NCI-H774 (cell line): ENCODE results near the gene GDPD5.

Experiments used
- DNase-seq: peaks from one replicate; lab custom pipeline; 2025; lab: John Stamatoyannopoulos, UW

Gene GDPD5

GRCh38 chr11:75471176-75471973, 54.4 kb downstream of the GDPD5 start:
- no peak for DNase-seq

DNA sequence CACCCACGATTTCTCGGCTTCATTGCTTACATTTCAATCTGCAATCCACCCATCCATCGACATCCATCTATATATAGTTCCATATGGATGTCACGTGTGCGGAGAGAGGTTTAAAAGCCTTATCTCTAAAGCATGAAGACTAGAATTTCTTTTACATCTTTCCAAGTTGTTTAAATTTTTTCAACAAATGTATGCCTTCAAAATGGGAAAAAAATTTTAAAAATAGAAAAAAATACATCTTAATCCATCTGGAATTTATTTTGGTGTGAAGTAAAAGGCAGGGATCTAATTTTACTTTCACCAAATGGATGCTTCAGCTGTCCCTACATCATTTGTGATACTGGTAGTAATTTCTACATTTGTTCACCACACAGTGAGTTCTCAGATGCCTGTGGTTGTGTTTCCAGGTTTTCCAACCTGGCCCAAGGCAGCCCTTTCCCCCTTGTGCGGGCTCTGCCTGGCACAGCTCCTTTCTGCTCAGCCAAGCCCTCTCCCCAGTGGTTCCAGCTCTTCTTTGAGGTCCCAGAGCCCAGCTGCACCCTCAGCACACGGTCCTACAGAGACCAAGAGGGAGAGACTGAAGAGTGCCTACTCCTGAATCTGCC, 55.2 kb downstream of the GDPD5 start:
- no peak for DNase-seq

DNA sequence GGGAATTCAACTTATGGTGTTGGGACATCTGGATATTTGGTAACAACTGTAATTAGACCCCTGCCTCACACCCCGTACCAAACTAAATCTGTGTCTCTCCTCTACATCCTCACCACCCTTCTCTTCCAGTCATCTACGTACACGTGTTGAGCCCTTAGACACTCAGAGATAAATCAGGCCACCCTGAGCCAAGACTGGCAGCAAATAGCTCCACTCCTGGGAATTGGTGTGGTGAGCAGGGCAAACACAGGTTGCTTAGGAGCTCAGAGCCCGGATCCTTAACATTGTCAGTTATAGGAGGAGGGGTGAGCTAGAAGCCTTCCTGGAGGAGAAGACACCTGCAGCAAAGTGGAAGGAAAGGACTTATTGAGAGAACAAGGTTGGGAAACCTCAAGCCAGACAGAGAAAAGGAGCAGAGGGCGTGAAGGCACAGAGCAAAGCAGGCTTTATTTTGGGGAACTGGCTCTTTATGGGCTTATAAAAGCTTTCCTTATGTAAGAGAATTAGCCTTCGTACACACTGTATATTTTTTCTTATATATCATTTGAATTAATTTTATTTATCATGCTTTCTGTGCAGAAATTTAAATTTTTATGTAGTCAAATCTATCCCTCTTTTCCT, 55.8 kb downstream of the GDPD5 start:
- no peak for DNase-seq

- no peak for DNase-seq
These were observed 57.0 kb downstream of the GDPD5 start for GRCh38 chr11:75468534-75469340.

GRCh38 chr11:75467881-75468280, 57.9 kb downstream of the GDPD5 start:
- no peak for DNase-seq

GRCh38 chr11:75467311-75467710, 58.4 kb downstream of the GDPD5 start:
- DNase-seq: no peak

DNA sequence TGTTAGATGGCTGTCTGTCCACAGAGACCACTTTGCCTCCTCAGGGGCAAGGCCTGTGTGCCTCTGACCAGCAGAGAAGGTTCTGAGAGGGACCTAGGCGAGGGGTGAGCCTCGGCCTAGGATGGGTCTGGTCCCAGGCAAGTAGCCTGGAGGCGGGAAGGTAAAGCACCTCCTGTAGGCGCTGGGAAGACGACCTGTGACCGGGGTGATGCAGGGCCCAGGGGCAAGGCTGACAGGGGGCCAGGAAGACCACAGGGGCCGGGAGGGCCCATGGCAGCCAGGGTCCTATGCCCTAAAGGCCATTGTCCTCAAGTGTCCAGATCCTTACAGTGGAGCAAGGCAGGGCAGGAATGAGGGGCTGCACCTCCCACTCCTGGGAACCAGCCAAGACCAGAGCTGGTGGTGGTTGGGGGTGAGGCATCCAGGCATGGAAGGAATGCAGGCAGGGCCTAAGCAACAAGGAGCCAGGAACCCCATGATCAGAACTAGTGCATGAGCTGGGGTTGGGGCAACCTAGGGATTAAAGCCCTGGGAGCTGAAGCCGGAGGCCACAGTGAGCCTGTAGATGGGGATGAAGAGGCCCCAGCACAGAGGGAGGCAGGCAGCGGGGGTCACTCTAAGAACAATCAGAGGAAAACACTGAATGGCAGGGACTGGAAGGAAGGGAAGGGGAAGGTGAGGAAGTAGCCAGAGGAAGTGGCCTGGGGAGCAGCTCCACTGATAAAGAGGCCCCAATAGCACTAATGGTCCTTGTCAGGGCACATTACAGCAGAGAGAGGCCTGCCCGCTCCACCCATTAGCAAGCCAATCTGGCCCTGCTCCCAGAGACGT, 59.8 kb downstream of the GDPD5 start:
- no peak for DNase-seq

DNA sequence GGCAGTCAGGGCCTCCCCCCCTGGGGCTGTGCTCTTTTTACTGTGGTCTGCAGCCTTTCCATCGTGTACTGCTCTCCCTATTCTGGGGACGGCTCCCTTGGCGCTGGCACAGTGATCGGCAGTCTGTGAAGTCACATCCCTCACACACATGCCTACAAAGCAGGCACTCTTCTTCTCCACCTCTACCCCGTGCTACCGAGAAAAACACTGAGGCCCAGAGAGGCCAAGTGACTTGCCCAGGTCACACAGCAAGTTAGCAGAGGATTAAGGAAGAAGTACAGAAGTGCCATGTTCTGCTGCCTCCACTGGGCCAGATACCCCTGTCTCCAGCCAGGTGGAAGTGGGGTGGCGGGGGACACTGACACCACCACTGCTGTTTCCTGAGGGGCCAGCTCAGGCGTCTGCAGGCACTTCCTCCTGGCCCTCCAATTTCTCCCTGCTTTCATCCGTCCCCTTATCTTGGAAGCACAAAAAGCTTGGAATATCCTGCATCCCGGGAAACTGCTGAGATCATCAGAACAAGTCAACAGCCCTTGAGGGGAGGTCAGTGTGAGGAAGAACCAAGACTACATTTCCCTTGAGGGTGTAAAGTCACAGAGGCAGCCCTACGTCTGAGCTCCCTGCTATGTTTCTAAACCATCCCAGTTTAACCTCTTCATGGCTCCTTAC, 62.5 kb downstream of the GDPD5 start:
- DNase-seq: no peak

- DNase-seq: no peak
These were observed 63.6 kb downstream of the GDPD5 start for GRCh38 chr11:75462117-75462653.

GRCh38 chr11:75461151-75461550, 64.6 kb downstream of the GDPD5 start:
- no peak for DNase-seq

DNA sequence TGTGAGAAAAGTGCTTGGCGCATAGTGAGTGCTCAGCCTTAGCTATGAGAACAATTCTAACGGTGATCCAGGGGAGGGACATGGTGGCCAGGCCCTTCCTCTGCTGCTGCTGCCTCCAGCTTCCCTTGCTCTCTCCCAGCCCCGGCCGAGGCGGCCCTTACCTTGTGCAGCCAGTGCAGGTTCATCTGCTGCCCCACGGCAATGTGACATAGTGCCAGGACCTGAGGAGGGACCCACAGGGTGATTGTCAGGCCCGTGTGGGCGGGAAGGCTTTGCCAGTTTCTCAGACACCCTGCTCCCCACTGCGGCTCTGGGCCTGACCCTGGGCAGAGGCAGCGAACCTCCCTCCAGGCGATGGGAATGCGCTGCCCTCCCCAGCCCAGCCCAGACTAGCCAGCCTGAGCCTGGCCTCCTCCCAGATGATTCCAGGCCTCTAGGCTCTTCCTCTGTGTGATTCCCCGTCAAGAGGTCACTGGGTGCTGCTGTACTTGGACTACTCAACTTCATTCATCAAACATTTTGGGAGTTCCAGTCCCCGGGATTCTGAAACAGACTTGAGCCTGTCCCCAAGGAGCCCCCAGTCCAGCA, 69.1 kb downstream of the GDPD5 start:
- no peak for DNase-seq

- no peak for DNase-seq
These were observed 70.8 kb downstream of the GDPD5 start for GRCh38 chr11:75454987-75455386.

GRCh38 chr11:75453916-75454655, 71.7 kb downstream of the GDPD5 start:
- DNase-seq: no peak

- no peak for DNase-seq
These were observed 74.6 kb downstream of the GDPD5 start for GRCh38 chr11:75450826-75451821.

- DNase-seq: no peak
These were observed 75.5 kb downstream of the GDPD5 start for GRCh38 chr11:75450236-75450635.

DNA sequence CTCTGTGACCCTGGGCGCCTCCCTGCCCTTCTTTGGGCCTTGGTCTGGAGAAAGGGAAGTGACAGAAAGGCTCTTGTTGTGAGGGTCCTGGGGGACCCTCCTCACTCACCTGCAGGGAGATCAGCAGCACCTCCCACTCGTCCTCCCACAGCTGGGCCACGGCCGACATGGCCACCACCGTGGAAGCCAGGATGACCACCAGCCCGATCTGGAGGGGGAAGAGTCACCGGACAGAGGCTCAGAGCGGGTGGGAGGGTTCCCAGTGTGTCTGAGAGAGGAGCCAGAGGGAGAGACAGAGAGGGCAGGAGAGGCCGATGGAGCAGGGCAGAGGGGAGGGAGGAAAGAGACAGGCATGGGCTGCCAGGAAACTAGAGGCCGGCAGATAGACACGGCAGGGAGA, 76.0 kb downstream of the GDPD5 start:
- no peak for DNase-seq

DNA sequence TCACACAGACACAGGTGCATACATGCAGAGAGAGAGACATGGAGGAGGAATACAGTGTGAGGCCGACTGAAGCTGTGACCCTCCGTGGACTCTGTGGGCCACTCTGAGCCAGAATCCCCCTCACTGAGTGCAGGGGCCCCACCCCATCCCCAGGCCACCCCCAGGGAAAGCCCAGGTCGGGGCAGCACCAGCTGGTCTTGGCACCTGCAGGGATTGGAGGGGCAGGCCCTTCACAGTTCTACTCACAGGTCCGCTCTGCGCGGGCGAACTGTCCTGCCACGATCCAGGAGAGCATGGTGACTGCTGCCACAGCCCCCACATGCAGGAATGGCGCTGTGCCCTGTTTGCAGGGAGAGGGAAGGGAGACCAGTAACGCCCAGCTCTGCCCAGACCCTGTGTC, 76.5 kb downstream of the GDPD5 start:
- DNase-seq: no peak

DNA sequence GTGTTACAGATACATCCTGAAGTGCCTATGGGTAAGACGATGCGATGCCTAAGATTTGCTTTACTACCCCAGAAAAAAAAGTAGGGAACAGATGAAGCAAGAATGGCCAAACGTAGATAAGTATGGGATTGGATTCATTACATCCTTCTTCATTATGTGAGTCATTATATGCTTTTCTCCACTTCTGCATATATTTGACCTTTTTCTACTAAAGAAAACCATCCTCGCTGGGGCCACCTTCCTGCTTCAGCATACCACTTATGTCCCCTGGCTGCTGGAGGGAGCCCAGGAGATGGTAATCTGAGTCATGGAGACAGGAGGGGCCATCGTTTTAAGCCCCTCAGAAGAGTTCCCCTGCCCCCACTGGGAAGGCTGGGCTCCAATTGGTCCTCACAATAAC, 78.3 kb downstream of the GDPD5 start:
- no peak for DNase-seq
